ENCODE results near the gene RSRC2. TPM values are rescaled to one million over a fixed set of nuclear protein-coding genes. Genes with fewer than 3 reads are reported as not detected.

RSRC2 gene
- total and polyA plus RNA-seq, 9 of the 15 experiments (the other 6 are each of a cell fraction or from before 2014, with no cell fraction given), result 52.6 to 123 (median 80.3) TPM

DNA sequence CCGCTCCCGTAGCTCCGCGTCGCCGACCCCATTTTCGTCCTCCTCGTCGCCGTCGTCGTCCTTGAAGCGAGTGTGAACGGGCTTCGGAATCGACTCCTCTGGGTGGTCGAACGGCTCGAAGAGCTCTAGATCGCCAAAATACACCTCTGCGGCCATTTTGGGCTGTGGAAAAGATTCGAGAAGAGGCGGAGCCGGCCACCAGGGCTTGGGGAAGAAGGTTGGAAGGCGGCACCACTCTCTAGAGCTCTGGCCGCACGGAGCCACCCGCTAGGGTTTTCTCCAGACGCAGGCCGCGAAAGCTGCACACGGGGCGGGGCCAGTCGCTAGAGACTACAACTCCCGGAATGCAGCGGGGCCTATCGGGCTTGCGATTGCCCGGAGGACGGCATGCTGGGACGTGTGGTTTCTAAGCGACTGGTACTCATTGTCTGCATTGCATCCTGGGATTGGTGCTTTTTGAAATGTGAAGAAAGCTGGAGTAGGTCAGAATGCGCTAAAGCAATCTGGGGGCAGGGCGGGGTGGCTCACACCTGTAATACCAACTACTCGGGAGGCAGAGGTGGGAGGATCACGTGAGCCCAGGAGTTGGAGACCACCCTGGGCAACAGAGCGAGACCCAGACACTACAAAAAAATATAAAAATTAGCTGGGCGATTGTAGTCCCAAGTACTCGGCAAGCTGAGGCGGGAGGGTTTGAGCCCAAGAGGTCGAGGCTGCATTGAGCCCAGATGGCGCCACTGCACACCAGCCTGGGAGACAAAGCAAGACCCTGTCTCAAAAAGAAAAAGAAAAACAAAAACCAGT, 25.8 kb downstream of the RSRC2 start, which contains the start of gene ZCCHC8 (continued):
- TF ChIP-seq, protein P1, sequence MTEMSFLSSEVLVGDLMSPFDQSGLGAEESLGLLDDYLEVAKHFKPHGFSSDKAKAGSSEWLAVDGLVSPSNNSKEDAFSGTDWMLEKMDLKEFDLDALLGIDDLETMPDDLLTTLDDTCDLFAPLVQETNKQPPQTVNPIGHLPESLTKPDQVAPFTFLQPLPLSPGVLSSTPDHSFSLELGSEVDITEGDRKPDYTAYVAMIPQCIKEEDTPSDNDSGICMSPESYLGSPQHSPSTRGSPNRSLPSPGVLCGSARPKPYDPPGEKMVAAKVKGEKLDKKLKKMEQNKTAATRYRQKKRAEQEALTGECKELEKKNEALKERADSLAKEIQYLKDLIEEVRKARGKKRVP (CRISPR knock-in tag; IDR thresholded peaks at IDR 0.05), result no peak
- TF ChIP-seq, protein P2, sequence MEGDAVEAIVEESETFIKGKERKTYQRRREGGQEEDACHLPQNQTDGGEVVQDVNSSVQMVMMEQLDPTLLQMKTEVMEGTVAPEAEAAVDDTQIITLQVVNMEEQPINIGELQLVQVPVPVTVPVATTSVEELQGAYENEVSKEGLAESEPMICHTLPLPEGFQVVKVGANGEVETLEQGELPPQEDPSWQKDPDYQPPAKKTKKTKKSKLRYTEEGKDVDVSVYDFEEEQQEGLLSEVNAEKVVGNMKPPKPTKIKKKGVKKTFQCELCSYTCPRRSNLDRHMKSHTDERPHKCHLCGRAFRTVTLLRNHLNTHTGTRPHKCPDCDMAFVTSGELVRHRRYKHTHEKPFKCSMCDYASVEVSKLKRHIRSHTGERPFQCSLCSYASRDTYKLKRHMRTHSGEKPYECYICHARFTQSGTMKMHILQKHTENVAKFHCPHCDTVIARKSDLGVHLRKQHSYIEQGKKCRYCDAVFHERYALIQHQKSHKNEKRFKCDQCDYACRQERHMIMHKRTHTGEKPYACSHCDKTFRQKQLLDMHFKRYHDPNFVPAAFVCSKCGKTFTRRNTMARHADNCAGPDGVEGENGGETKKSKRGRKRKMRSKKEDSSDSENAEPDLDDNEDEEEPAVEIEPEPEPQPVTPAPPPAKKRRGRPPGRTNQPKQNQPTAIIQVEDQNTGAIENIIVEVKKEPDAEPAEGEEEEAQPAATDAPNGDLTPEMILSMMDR (IDR thresholded peaks at IDR 0.05 in 2 of 3, conservative IDR thresholded peaks at IDR 0.05 in 1 of 3; ENCODE audit: insufficient read depth in 2 of 3, low read depth in 1 of 3, low read length in 3 of 3), result peak in 2 of 3 experiments; percentile 12 to 16; a peak in 2 of 6 replicates
- no peak for TF ChIP-seq RHOXF2B (CRISPR knock-in tag; conservative IDR thresholded peaks at IDR 0.05)
- no peak for TF ChIP-seq PURB (CRISPR knock-in tag; IDR thresholded peaks at IDR 0.05; ENCODE audit: low read depth)
- TF ChIP-seq ZNF644 (tag; IDR thresholded peaks at IDR 0.05; ENCODE audit: low read depth), result peak; percentile 88; the same call in 1 of the 2 replicates
- TF ChIP-seq IRF2 (CRISPR knock-in tag; IDR thresholded peaks at IDR 0.05), result no peak
- TF ChIP-seq, protein P3, sequence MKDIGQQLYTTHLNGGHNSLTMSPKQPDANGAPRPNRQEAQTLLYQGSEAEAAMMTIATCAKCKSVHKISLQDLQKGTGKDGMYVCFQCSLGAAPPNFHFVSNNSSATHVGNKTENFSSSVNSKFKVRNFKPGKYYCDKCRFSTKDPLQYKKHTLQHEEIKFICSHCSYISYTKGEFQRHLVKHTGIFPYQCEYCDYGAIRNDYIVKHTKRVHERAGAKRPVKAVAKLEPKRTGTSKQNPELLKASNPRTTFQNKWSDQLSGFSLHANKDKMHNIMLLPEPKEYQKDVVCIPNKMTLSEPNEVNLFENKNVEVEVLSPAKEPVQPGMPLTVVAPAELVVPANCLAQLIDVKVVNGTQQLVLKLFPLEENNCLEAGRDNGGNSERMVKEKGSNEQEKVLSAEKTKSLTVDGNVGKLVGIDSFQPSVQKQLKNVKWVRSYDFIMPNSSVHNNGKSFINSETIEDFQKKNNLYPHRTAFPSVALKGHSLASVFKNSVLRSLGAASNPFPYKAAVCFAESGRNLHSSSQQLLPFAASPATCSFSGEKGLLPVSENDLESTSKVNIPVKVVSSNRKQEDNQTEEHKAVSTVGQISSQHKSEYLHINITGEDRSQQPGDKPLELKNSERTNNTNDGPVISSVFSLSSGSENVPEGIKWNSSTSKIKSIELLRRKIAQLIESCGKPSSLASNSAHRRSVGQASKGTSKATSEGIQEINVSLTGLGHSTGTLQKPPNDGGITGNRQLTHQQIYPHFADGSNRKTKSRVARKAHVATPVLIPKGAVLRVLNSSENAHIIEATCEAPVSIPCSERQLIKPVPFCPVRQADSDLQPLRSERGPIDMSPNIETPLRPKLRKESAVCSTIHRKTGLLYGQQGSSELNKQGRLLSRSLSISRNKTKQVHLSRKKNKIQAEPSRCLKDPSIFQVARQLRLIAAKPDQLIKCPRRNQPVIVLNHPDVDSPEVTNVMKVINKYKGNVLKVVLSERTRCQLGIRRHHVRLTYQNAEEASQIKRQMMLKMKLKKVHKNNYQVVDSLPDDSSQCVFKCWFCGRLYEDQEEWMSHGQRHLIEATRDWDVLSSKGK (CRISPR knock-in tag; IDR thresholded peaks at IDR 0.05), result no peak
- TF ChIP-seq ATF7 (IDR thresholded peaks at IDR 0.05), result peak; percentile 75; the same call in 1 of the 2 replicates
- TF ChIP-seq, protein P4, sequence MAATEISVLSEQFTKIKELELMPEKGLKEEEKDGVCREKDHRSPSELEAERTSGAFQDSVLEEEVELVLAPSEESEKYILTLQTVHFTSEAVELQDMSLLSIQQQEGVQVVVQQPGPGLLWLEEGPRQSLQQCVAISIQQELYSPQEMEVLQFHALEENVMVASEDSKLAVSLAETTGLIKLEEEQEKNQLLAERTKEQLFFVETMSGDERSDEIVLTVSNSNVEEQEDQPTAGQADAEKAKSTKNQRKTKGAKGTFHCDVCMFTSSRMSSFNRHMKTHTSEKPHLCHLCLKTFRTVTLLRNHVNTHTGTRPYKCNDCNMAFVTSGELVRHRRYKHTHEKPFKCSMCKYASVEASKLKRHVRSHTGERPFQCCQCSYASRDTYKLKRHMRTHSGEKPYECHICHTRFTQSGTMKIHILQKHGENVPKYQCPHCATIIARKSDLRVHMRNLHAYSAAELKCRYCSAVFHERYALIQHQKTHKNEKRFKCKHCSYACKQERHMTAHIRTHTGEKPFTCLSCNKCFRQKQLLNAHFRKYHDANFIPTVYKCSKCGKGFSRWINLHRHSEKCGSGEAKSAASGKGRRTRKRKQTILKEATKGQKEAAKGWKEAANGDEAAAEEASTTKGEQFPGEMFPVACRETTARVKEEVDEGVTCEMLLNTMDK (IDR thresholded peaks at IDR 0.05; ENCODE audit: borderline replicate concordance, insufficient read depth, low read depth, low read length, poor library complexity, severe bottlenecking), result peak; percentile 73
- no peak for TF ChIP-seq NFIX (CRISPR knock-in tag; IDR thresholded peaks at IDR 0.05; ENCODE audit: low read depth)
- TF ChIP-seq, protein P5, sequence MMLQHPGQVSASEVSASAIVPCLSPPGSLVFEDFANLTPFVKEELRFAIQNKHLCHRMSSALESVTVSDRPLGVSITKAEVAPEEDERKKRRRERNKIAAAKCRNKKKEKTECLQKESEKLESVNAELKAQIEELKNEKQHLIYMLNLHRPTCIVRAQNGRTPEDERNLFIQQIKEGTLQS (IDR thresholded peaks at IDR 0.05), result no peak
- TF ChIP-seq, protein P5 (CRISPR knock-in tag; conservative IDR thresholded peaks at IDR 0.05), result peak; percentile 51
- TF ChIP-seq FOXK1 (CRISPR knock-in tag; IDR thresholded peaks at IDR 0.05; ENCODE audit: borderline replicate concordance), result no peak
- TF ChIP-seq MCM3 (IDR thresholded peaks at IDR 0.05), result no peak
- TF ChIP-seq ZNF668 (CRISPR knock-in tag; IDR thresholded peaks at IDR 0.05), result no peak
- no peak for TF ChIP-seq ZNF134 (CRISPR knock-in tag; conservative IDR thresholded peaks at IDR 0.05)
- peak; percentile 67 for TF ChIP-seq EP400 (IDR thresholded peaks at IDR 0.05)
- TF ChIP-seq ZNF133 (CRISPR knock-in tag; IDR thresholded peaks at IDR 0.05), result no peak
- no peak for TF ChIP-seq ZNF212 (CRISPR knock-in tag; IDR thresholded peaks at IDR 0.05)

Data from K562 (cell line).